Testis (tissue), 3 donors: ENCODE data around the gene CARD10. TPM values are rescaled to one million over a fixed set of nuclear protein-coding genes. Genes with fewer than 3 reads are reported as not detected.
A peak's percentile ranks its signal among the peaks of the same experiment; 100 is the strongest.

Source experiments
- DNase-seq: peaks from one replicate; pipeline ENCODE4 v3.0.0-alpha.2; 2019
- H3K27ac ChIP-seq, 2 donors: fragments of 200-600 bp; sonication (generic); one replicate each; pipeline ENCODE4 v1.5.1; 2019
- H3K27me3 ChIP-seq: fragments of 200-600 bp; sonication (generic); one replicate; pipeline ENCODE4 v1.5.1; 2019
- H3K36me3 ChIP-seq: fragments of 200-600 bp; sonication (generic); one replicate; pipeline ENCODE4 v1.5.1; 2017; ENCODE audit warnings: low read depth; ENCODE audit errors: missing control alignments
- H3K4me1 ChIP-seq: fragments of 200-600 bp; sonication (generic); one replicate; pipeline ENCODE4 v1.5.1; 2019
- H3K4me3 ChIP-seq, 2 donors: fragments of 200-600 bp; sonication (generic); one replicate each; pipeline ENCODE4 v1.5.1; 2017 to 2019
- H3K9me3 ChIP-seq: fragments of 200-600 bp; sonication (generic); one replicate; pipeline ENCODE4 v1.5.1; 2017
- CTCF ChIP-seq, 3 experiments: fragments of 450-650 bp in 2 of 3; fragments of 200-600 bp in 1 of 3; sonication (generic) in 1 of 3; IDR thresholded peaks; one replicate each; pipeline ENCODE4 v1.5.1; 2016 to 2019; ENCODE audit warnings: antibody characterized with exemption in 3 of 3, mild to moderate bottlenecking in 2 of 3, moderate library complexity in 1 of 3
- POLR2A ChIP-seq: fragments of 450-650 bp; IDR thresholded peaks from one replicate; pipeline ENCODE4 v1.6.1; 2017; ENCODE audit warnings: antibody characterized with exemption, mild to moderate bottlenecking, moderate library complexity
- WGBS, 2 donors: methylation state at CpG; one replicate each; pipeline ENCODE4 v1.1.5; 2018; 5-methylcytosine and 5-hydroxymethylcytosine counted together
- intact Hi-C: fragments of 100-400 bp; cut with DNase I; formaldehyde crosslinking; loops from one replicate; pipeline ENCODE4 v1.15.1; 2023; ENCODE audit warnings: low total_unique reads
- polyA plus RNA-seq: library from polyadenylated mRNA; stranded (reverse); fragments of 350-450 nt; fragmentation: Illumina TruSeq; extraction: RNeasy Lipid Tissue Mini Kit (QIAGEN cat#74804); gene quantifications from one replicate; pipeline ENCODE4 v1.2.3, GENCODE V29; 2014; ENCODE audit warnings: low read depth, low replicate concordance; ENCODE audit not compliant: insufficient read depth
- total RNA-seq, 2 donors: library from RNA; depleted of rRNA; stranded (reverse); fragments of >200 nt; gene quantifications; one replicate each; pipeline ENCODE4 v1.2.3, GENCODE V29; 2016

CARD10 gene
- total and polyA plus RNA-seq, 3 donors from 2014 or later = 42.6 to 113 (median 89.8) TPM

DNA sequence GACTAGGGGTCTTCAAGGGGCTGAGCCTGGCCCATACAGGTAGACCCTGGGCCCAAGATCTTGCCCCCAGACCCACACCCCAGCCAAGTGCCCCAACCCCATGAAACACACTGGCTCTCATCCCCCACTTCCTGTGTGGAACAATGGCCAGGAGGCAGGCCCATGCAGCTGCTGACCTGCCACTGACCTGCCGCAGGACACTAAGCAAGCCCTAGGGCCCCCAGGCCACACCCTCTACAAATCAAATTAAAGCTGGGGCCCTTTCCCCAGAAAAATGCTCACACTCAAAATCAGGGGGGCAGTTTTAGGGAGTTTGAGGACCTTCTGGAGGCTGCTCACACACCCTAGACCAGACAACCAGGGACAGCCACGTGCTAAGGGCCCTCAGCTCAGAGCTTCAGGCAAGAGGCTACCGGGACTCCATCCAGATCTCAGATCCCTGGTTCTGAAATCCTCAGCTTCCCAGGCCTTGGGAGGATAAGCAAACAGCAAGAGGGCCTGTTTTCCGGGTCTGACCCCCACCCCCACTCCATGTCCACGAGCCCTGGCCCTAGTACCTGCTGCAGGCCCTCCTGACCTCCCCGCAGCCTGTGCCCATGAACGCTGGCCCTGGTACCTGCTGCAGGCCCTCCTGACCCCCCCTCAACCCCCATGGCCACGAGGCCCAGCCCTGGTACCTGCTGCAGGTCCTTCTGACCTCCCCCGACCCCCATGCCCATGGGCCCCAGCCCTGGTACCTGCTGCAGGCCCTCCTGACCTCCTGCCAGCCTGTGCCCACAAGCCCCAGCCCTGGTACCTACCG lies 10.0 kb downstream of the CARD10 start:
- intact Hi-C loops = no loop called here
- H3K27me3 ChIP-seq = no peaks in the 10 kb centered on the region

GRCh38 chr22:37508431-37508992 lies 10.7 kb downstream of the CARD10 start:
- no peaks in the 10 kb centered on the region for H3K36me3 ChIP-seq
- 76% methylated on average over 6 to 22 of the region's 22 CpGs for WGBS, 2 donors

More for the DNA sequence above, 10.0 kb downstream of the CARD10 start:
- WGBS, 2 donors = 66 to 74% methylated on average over 5 to 9 of the region's 10 CpGs
- H3K4me1 ChIP-seq = peaks cover 48% of the 10 kb centered on the region
- peak overlapping the region in 1 of 2 donors; percentile 50 for H3K27ac ChIP-seq
- no peak for TF ChIP-seq POLR2A
- no peak for TF ChIP-seq CTCF (IDR thresholded peaks at IDR 0.05)
- H3K9me3 ChIP-seq = no peaks in the 10 kb centered on the region
- H3K36me3 ChIP-seq = no peaks in the 10 kb centered on the region
- H3K4me3 ChIP-seq = no peak overlapping the region
- no peak for DNase-seq

DNA sequence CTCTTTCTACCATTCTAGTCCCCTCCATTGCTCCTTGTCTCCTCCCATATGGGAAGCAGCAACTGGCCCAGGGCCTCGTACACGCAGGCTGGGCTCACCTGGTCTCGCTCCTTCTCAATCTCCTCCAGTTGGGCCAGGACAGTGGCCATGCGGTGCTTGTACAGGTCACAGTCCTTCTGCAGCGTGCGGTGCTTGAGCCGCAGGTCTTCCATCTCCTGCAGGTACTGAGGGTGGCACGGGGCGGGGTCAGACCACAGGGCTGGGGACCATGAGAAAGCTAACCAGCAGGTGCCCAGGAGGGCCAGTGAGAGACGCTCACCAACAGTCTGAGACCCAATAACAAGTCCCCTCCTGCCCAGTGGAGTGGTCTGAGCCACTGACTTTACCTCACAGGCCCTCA lies 11.5 kb downstream of the CARD10 start:
- no peak for DNase-seq
- peaks cover 48% of the 10 kb centered on the region for H3K4me1 ChIP-seq
- H3K36me3 ChIP-seq = no peaks in the 10 kb centered on the region
- no peak overlapping the region for H3K4me3 ChIP-seq
- no peaks in the 10 kb centered on the region for H3K9me3 ChIP-seq
- TF ChIP-seq CTCF (IDR thresholded peaks at IDR 0.05) (no peak), POLR2A (no peak)
- H3K27me3 ChIP-seq = no peaks in the 10 kb centered on the region
- no peak overlapping the region for H3K27ac ChIP-seq
- intact Hi-C loops = no loop called here
- WGBS, 2 donors = 94 to 97% methylated on average over 9 to 10 of the region's 10 CpGs

More at GRCh38 chr22:37508431-37508992, 10.7 kb downstream of the CARD10 start:
- intact Hi-C loops = no loop called here
- H3K27me3 ChIP-seq = no peaks in the 10 kb centered on the region
- peaks cover 52% of the 10 kb centered on the region for H3K4me1 ChIP-seq
- H3K27ac ChIP-seq = peak overlapping the region in 1 of 2 donors; percentile 50
- no peak for TF ChIP-seq POLR2A
- peak in 2 of 3 experiments; percentile 7 to 19 for TF ChIP-seq CTCF (IDR thresholded peaks at IDR 0.05)
- H3K9me3 ChIP-seq = no peaks in the 10 kb centered on the region
- peak; percentile 54 for DNase-seq
- H3K4me3 ChIP-seq = no peak overlapping the region

DNA sequence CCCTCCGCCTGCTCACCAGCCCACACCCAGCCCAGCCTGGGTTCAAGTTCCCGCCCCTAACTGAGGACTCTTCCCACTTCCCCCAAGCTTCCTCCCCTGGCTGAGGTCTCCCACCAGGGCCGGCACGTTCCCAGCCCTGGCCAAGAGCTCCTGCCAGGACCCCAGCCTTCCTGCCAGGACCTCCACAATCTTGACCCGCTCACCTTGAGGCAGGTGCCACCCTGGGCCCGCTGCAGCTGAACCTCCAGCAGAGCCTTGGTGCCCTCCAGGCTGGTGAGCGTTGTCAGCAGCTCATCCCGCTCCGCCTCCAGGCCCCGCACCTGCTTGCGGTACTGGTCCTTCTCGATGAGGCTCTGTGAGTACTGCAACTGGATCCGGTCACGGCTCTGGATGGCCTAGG lies 13.2 kb downstream of the CARD10 start:
- Histone ChIP-seq H3K4me1 (peaks cover 52% of the 10 kb centered on the region), H3K4me3 (no peak overlapping the region), H3K27ac (no peak overlapping the region), H3K36me3 (no peaks in the 10 kb centered on the region), H3K9me3 (no peaks in the 10 kb centered on the region), H3K27me3 (no peaks in the 10 kb centered on the region)
- TF ChIP-seq POLR2A (no peak), CTCF (IDR thresholded peaks at IDR 0.05) (no peak)
- intact Hi-C loops = no loop called here
- 90 to 93% methylated on average over 4 to 14 of the region's 14 CpGs for WGBS, 2 donors
- no peak for DNase-seq
